ENCODE results near the gene CDK6.

Gene CDK6

GRCh38 chr7:92843781-92844180, 7.4 kb upstream of the CDK6 start:
- DNase-seq = no peak

GRCh38 chr7:92843034-92843760, 6.8 kb upstream of the CDK6 start:
- DNase-seq = no peak

- DNase-seq = no peak
Measured at GRCh38 chr7:92841192-92841591, 4.8 kb upstream of the CDK6 start.

- no peak for DNase-seq
Measured at GRCh38 chr7:92840316-92840715, 3.9 kb upstream of the CDK6 start.

- no peak for DNase-seq
Measured at GRCh38 chr7:92839901-92840300, 3.5 kb upstream of the CDK6 start.

GRCh38 chr7:92838934-92839333, 2.6 kb upstream of the CDK6 start:
- DNase-seq = no peak

- no peak for DNase-seq
Measured at GRCh38 chr7:92837000-92837749, 802 bp upstream of the CDK6 start.

GRCh38 chr7:92835851-92836488, 403 bp downstream of the CDK6 start:
- no peak for DNase-seq

- no peak for DNase-seq
Measured at GRCh38 chr7:92835261-92835850, 1.0 kb downstream of the CDK6 start.

GRCh38 chr7:92834507-92835260, 1.7 kb downstream of the CDK6 start:
- DNase-seq = no peak

GRCh38 chr7:92833766-92834506, 2.4 kb downstream of the CDK6 start:
- no peak for DNase-seq

GRCh38 chr7:92833024-92833765, 3.2 kb downstream of the CDK6 start:
- peak; percentile 56 to 71 for DNase-seq

GRCh38 chr7:92832534-92833023, 3.8 kb downstream of the CDK6 start:
- no peak for DNase-seq

GRCh38 chr7:92831716-92832533, 4.4 kb downstream of the CDK6 start:
- DNase-seq = no peak

GRCh38 chr7:92830532-92831110, 5.8 kb downstream of the CDK6 start:
- peak; percentile 32 to 35 for DNase-seq

GRCh38 chr7:92830027-92830426, 6.3 kb downstream of the CDK6 start:
- no peak for DNase-seq

- no peak for DNase-seq
Measured at GRCh38 chr7:92827464-92828120, 8.8 kb downstream of the CDK6 start.

GRCh38 chr7:92826258-92826938, 10.0 kb downstream of the CDK6 start:
- no peak for DNase-seq
